A549 treated with ZK216348 at 1 μM for 4 hours (cell line): Measurements from ENCODE around the gene ABCG1. TPM values are rescaled to one million over a fixed set of nuclear protein-coding genes. Genes with fewer than 3 reads are reported as not detected.

Experiments used
- total RNA-seq: library from RNA; stranded (reverse); fragments of 200-300 nt; extraction: Qiagen RNA extraction; gene quantifications from 5 replicates; pipeline ENCODE4 v1.2.3, GENCODE V29; 2022; ENCODE audit warnings: low read depth

The ABCG1 gene
- total RNA-seq: 2.3 to 3.3 TPM (median 2.9 TPM) in 5 replicates

DNA sequence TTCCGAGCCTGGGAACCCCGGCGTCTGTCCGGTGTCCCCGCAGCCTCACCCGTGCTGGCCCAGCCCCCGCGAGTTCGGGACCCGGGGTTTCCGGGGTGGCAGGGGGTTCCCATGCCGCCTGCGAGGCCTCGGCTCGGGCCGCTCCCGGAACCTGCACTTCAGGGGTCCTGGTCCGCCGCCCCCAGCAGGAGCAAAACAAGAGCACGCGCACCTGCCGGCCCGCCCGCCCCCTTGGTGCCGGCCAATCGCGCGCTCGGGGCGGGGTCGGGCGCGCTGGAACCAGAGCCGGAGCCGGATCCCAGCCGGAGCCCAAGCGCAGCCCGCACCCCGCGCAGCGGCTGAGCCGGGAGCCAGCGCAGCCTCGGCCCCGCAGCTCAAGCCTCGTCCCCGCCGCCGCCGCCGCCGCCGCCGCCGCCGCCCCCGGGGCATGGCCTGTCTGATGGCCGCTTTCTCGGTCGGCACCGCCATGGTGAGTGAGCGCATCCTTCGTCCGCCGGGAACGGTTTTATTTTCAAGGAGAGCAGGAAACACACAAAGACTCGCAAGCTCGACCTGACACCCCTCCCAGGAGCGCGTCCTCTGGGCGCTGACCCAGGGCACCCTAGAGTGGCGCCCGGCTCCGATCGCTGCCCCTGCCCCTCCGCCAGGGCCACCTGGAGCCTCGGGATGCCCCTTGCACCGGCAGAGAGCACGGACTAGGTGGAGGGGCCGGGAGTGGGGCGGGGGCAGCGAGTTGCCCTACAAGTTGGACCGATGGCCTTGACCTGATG is at the start of gene ABCG1:
Gene ABCG1 (plus strand): TSS at position 305 of the 770 bp plus-strand sequence. CDS start 123 bp downstream, at position 428.

DNA sequence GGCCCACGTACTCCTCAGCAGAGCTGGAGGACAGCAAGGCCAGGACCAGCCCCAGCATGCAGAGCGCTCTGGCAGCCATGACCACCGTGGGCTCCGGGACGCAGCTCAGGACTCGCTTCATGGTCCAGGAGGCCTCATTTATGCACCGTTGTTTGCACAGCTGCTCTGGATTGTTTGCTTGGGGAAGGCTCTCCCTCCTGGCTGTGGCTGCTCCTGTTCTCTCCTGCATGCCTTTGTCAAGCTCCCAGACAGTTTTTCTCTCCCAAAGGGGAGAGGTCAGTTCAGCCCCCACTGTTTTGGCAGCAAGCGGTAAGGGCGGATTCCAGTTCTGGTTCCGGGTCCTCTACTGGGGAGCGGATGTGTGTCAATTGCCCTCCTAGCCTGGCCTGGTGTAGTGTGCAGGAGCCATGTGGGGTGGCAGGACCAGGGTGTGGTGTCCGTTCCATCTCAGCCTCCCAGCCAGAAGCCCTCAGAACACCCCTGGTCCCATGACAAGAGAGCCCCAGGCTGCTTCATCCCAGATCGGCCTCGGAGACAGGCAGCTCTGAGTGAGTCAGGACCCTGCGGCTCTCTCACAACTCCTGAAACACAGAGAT is 96.5 kb downstream of the ABCG1 start, which contains the start of gene TFF3:
Gene TFF3 (minus strand): TSS at position 114 of the 596 bp plus-strand sequence. CDS start 35 bp downstream, at position 79.

Other genes starting within 250 kb of the ABCG1 start
- 3.4 to 7.9 TPM (median 7.2 TPM) in 5 replicates for gene ZBTB21, start 208.8 kb upstream of the ABCG1 start, total RNA-seq
- not detected in 5 replicates for gene UMODL1, start 147.8 kb upstream of the ABCG1 start, total RNA-seq
- not detected in 5 replicates for gene TFF3, start 96.3 kb downstream of the ABCG1 start, total RNA-seq
- not detected in 5 replicates for gene TFF2, start 131.9 kb downstream of the ABCG1 start, total RNA-seq
- 20.3 to 28.6 TPM (median 25.3 TPM) in 5 replicates for gene TFF1, start 147.4 kb downstream of the ABCG1 start, total RNA-seq
- 0.15 to 0.24 TPM (median 0.21 TPM) in 5 replicates for gene TMPRSS3, start 176.9 kb downstream of the ABCG1 start, total RNA-seq
- 0.09 to 0.28 TPM (median 0.18 TPM) in 5 replicates for gene UBASH3A, start 184.8 kb downstream of the ABCG1 start, total RNA-seq